Lower lobe of right lung (tissue), 2 donors: ENCODE data around the gene PFKFB3. TPM values are rescaled to one million over a fixed set of nuclear protein-coding genes. Genes with fewer than 3 reads are reported as not detected.

ENCODE experiments used
- ATAC-seq, 2 donors: fragments of 200-7000 bp; cut with Tn5 transposase; one replicate each; pipeline ENCODE4 v1.9.1; 2020 to 2022; ENCODE audit warnings: mild to moderate bottlenecking in 2 of 2, moderate library complexity in 2 of 2
- DNase-seq: peaks from one replicate; pipeline ENCODE4 v3.0.0-alpha.2; 2020
- H3K27ac ChIP-seq: fragments of 200-600 bp; one replicate; pipeline ENCODE4 v1.8.0; 2022
- H3K27me3 ChIP-seq: fragments of 200-600 bp; one replicate; pipeline ENCODE4 v1.8.0; 2022; ENCODE audit warnings: low read depth
- H3K36me3 ChIP-seq: fragments of 200-600 bp; one replicate; pipeline ENCODE4 v1.8.0; 2022; ENCODE audit warnings: mild to moderate bottlenecking
- H3K4me1 ChIP-seq: fragments of 200-600 bp; one replicate; pipeline ENCODE4 v1.8.0; 2022
- H3K4me3 ChIP-seq: fragments of 200-600 bp; one replicate; pipeline ENCODE4 v1.8.0; 2022; ENCODE audit warnings: mild to moderate bottlenecking
- H3K9me3 ChIP-seq: fragments of 200-600 bp; one replicate; pipeline ENCODE4 v1.8.0; 2022
- CTCF ChIP-seq: fragments of 200-600 bp; IDR thresholded peaks from one replicate; pipeline ENCODE4 v1.8.0; 2022; ENCODE audit warnings: antibody characterized with exemption, mild to moderate bottlenecking
- intact Hi-C: fragments of 100-400 bp; cut with DNase I; formaldehyde crosslinking; loops from one replicate; pipeline ENCODE4 v1.11.0; 2022
- total RNA-seq: library from RNA; stranded (reverse); fragmentation: NEBNext Ultra II Directional; extraction: Animal tissue kit (Norgen Biotek cat#: 25700); gene quantifications from one replicate; pipeline ENCODE4 v1.2.1, GENCODE V29; 2021
- donor health status: DM: no; HTN: yes; CAD: no; lungs with severe emphysema.

The PFKFB3 gene
- total RNA-seq, 1 donor from 2014 or later = 78.5 TPM

- peaks cover 98% of the 10 kb centered on the region for H3K36me3 ChIP-seq
- no peak for DNase-seq
- no peak overlapping the region for H3K4me3 ChIP-seq
- no peak for TF ChIP-seq CTCF
- no peaks in the 10 kb centered on the region for H3K27me3 ChIP-seq
- H3K9me3 ChIP-seq = no peaks in the 10 kb centered on the region
- no peaks in the 10 kb centered on the region for H3K4me1 ChIP-seq
- ATAC-seq = no peak
- intact Hi-C loops = no loop called here
- no peak overlapping the region for H3K27ac ChIP-seq
These were observed 16.7 kb downstream of the PFKFB3 start for GRCh38 chr10:6219494-6219836.

GRCh38 chr10:6220418-6221191, 17.9 kb downstream of the PFKFB3 start:
- Histone ChIP-seq H3K9me3 (no peaks in the 10 kb centered on the region), H3K27me3 (no peaks in the 10 kb centered on the region), H3K4me1 (no peaks in the 10 kb centered on the region), H3K27ac (no peak overlapping the region), H3K36me3 (peaks cover 98% of the 10 kb centered on the region), H3K4me3 (no peak overlapping the region)
- DNase-seq (no peak), ATAC-seq (no peak)
- TF ChIP-seq CTCF = no peak
- intact Hi-C loops = no loop called here

GRCh38 chr10:6221192-6221940, 18.6 kb downstream of the PFKFB3 start:
- intact Hi-C loops = no loop called here
- no peaks in the 10 kb centered on the region for H3K9me3 ChIP-seq
- H3K4me1 ChIP-seq = no peaks in the 10 kb centered on the region
- H3K27me3 ChIP-seq = no peaks in the 10 kb centered on the region
- DNase-seq = no peak
- H3K4me3 ChIP-seq = no peak overlapping the region
- TF ChIP-seq CTCF = no peak
- H3K36me3 ChIP-seq = peaks cover 98% of the 10 kb centered on the region
- no peak overlapping the region for H3K27ac ChIP-seq
- ATAC-seq = peak in 1 of 2 donors; percentile 7

GRCh38 chr10:6221971-6222751, 19.4 kb downstream of the PFKFB3 start:
- Histone ChIP-seq H3K27me3 (no peaks in the 10 kb centered on the region), H3K4me1 (no peaks in the 10 kb centered on the region), H3K36me3 (peaks cover 98% of the 10 kb centered on the region), H3K9me3 (no peaks in the 10 kb centered on the region), H3K27ac (no peak overlapping the region), H3K4me3 (no peak overlapping the region)
- DNase-seq (no peak), ATAC-seq (peak in 1 of 2 donors; percentile 2)
- no peak for TF ChIP-seq CTCF
- intact Hi-C loops = no loop called here

- H3K27ac ChIP-seq = no peak overlapping the region
- peaks cover 98% of the 10 kb centered on the region for H3K36me3 ChIP-seq
- intact Hi-C loops = no loop called here
- H3K9me3 ChIP-seq = no peaks in the 10 kb centered on the region
- no peaks in the 10 kb centered on the region for H3K4me1 ChIP-seq
- no peak overlapping the region for H3K4me3 ChIP-seq
- ATAC-seq (peak in 1 of 2 donors; percentile 6), DNase-seq (no peak)
- TF ChIP-seq CTCF = no peak
- no peaks in the 10 kb centered on the region for H3K27me3 ChIP-seq
These were observed 20.0 kb downstream of the PFKFB3 start for GRCh38 chr10:6222755-6223154.
